Central memory CD8-positive, alpha-beta T cell (primary cell): ENCODE results near the gene KCNH1.

ENCODE experiments used
- ATAC-seq: fragments of 150-1000 bp; cut with Tn5 transposase; replicated peaks from 2 replicates; pipeline ENCODE4 v1.10.0; 2022; ENCODE audit warnings: mild to moderate bottlenecking, moderate FRiP score, moderate number of reproducible peaks; ENCODE audit not compliant: poor library complexity, severe bottlenecking; ENCODE audit errors: extremely low read depth
- DNase-seq, 2 donors: peaks; one replicate each; pipeline ENCODE4 v3.0.0; 2021; ENCODE audit warnings: low spot score in 2 of 2
- H3K27ac Mint-ChIP-seq: one replicate; pipeline ENCODE4 v1.8.0; 2022; ENCODE audit warnings: low read depth, mild to moderate bottlenecking, moderate library complexity, mixed read lengths
- H3K27me3 Mint-ChIP-seq: one replicate; pipeline ENCODE4 v1.8.0; 2022; ENCODE audit warnings: mixed read lengths
- H3K36me3 Mint-ChIP-seq: one replicate; pipeline ENCODE4 v1.8.0; 2022; ENCODE audit warnings: mild to moderate bottlenecking, moderate library complexity, mixed read lengths; ENCODE audit not compliant: insufficient read depth
- H3K4me1 Mint-ChIP-seq: one replicate; pipeline ENCODE4 v1.8.0; 2022; ENCODE audit warnings: mixed read lengths
- H3K4me3 Mint-ChIP-seq: one replicate; pipeline ENCODE4 v1.8.0; 2022; ENCODE audit warnings: mild to moderate bottlenecking, moderate library complexity, mixed read lengths
- H3K9me3 Mint-ChIP-seq: one replicate; pipeline ENCODE4 v1.8.0; 2022; ENCODE audit warnings: mixed read lengths

Gene KCNH1

DNA sequence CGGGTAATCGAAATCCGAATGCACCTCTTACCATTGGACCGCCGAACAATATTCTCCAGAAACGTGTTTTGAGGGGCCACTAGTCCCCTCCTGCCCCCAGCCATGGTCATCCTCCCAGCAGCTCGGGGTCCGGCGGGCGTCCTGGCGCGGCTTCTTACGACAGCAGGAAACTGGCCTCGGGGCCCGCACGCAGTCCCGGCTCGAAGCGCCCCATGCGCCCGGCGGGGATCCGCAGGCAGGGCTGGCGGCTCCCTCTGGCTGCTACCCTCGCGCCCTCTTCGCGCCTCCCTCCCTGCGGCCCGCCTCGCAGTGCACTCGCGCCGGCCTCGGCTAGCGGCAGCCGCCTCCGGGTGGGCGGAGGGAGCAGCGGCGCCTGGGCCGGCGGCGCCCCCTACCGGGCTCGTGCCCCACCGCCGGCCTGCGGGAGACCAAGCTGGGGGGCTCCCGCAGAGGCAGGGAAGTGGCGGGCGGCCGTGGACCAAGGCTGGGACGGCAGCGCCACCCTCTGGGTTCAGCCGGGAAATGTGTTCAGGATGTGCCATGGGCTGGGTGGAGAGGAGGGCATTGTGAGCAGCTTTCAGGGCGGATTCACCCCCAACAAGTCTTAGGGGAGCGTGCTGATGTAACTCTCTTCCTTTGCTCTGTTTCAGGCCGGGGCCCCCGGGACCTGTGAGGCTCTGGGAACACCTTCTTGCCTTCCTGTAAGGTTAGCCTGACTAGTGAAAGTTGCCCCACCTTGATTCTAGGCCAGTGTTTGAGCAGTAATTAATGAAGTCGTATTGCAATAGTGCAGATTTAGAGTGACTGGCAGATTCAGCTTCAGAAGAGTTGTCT is at the start of gene KCNH1:
KCNH1 (minus strand) TSS at position 313 of the 834 bp plus-strand sequence; CDS start at position 110, 203 bp downstream.
- Mint-ChIP-seq H3K4me3 (peak within 1 kb of the TSS; percentile 56), H3K4me1 (no peaks in the 10 kb centered on the region), H3K27ac (no peak within 1 kb of the TSS), H3K36me3 (peaks cover 1% of the 10 kb centered on the region), H3K9me3 (no peaks in the 10 kb centered on the region), H3K27me3 (peaks cover 68% of the 10 kb centered on the region)
- ATAC-seq (peak; percentile 91), DNase-seq (peak; percentile 66 to 73)

DNA sequence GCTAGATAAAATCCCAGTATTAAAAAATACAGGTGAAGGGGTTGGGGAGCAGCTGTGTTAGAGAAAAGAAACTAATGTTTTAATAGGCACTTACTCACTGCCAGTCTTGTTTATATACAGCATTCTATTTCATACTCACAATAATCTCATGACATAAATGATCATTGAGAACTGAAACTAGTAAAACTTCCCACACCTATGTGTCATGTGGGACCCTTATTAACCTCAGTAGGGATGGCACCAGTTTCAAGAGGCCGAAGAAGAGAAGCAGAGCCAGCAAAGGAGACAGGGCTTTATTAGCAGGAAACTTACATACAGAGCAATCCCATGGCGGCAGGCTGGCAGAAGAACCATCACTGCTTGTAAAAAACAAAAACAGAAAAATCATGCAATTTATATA is 48.8 kb upstream of the KCNH1 start:
- Mint-ChIP-seq H3K4me1 (no peaks in the 10 kb centered on the region), H3K27ac (no peak overlapping the region), H3K27me3 (peaks cover 10% of the 10 kb centered on the region), H3K36me3 (no peaks in the 10 kb centered on the region), H3K4me3 (no peak overlapping the region), H3K9me3 (no peaks in the 10 kb centered on the region)
- DNase-seq = no peak
- ATAC-seq = no peak

DNA sequence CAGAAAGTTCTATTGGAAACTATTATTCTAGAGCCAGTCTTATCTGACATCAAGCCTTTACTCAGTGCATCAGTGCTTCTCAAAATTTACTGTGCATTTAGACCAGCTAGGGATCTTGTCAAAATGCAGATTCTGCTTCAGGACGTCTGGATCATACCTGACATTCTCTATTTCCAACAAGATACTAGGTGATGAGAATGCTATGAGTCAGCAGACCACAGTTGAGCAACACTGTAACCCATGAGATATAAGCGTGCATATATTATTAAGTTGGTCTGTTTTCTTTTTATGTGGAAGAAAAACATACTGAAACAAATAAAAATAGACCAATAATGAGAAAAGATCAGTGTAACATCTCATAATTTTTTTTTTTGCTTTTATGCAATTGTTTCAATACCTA is 40.4 kb upstream of the KCNH1 start:
- Mint-ChIP-seq H3K36me3 (peaks cover 1% of the 10 kb centered on the region), H3K27ac (no peak overlapping the region), H3K9me3 (peaks cover 12% of the 10 kb centered on the region), H3K27me3 (peaks cover 33% of the 10 kb centered on the region), H3K4me3 (no peak overlapping the region), H3K4me1 (no peaks in the 10 kb centered on the region)
- no peak for ATAC-seq
- no peak for DNase-seq

- DNase-seq = no peak
- Mint-ChIP-seq H3K27me3 (peaks cover 37% of the 10 kb centered on the region), H3K4me1 (no peaks in the 10 kb centered on the region), H3K36me3 (peaks cover 1% of the 10 kb centered on the region), H3K4me3 (no peak overlapping the region), H3K9me3 (peaks cover 14% of the 10 kb centered on the region), H3K27ac (no peak overlapping the region)
- ATAC-seq = no peak
Measured at GRCh38 chr1:211172657-211173056, 38.7 kb upstream of the KCNH1 start.

DNA sequence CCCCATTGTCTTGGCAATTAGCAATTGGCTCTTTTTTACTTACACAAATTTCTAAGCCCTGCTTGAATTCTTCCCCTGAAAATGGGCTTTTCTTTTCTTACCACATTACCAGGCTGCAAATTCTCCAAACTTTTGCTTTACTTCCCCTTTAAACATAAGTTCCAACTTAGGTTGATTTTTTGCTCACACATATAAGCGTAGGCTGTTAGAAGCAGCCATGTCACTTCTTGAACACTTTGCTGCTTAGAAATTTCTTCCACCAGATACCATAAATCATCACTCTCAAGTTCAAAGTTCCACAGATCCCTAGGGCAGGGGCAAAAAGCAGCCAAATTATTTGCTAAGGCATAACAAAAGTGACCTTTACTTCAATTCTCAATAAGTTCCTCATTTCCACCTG is 35.4 kb upstream of the KCNH1 start:
- no peak overlapping the region for H3K27ac Mint-ChIP-seq
- peaks cover 14% of the 10 kb centered on the region for H3K9me3 Mint-ChIP-seq
- no peaks in the 10 kb centered on the region for H3K36me3 Mint-ChIP-seq
- no peak for ATAC-seq
- H3K27me3 Mint-ChIP-seq = peaks cover 58% of the 10 kb centered on the region
- no peaks in the 10 kb centered on the region for H3K4me1 Mint-ChIP-seq
- H3K4me3 Mint-ChIP-seq = no peak overlapping the region
- DNase-seq = no peak

DNA sequence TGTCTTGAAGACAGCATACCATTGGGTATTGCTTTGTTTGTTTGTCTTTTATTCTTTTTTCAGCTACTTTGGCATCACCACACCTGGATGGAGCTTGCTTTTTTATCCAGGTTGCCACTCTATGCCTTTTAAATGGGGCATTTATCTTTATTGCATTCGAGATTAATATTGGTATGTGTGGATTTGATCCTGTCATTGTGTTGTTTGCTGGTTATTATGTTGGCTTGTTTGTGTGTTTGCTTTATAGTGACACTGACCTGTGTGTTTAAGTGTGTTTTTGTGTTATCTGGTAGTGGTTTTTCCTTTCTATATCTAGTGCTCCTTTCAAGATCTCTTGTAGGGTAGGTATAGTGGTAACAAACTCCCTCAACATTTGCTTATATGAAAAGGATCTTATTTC is 24.9 kb upstream of the KCNH1 start:
- Mint-ChIP-seq H3K27ac (no peak overlapping the region), H3K4me1 (no peaks in the 10 kb centered on the region), H3K27me3 (peaks cover 41% of the 10 kb centered on the region), H3K4me3 (no peak overlapping the region), H3K9me3 (peaks cover 7% of the 10 kb centered on the region), H3K36me3 (no peaks in the 10 kb centered on the region)
- no peak for DNase-seq
- ATAC-seq = no peak

DNA sequence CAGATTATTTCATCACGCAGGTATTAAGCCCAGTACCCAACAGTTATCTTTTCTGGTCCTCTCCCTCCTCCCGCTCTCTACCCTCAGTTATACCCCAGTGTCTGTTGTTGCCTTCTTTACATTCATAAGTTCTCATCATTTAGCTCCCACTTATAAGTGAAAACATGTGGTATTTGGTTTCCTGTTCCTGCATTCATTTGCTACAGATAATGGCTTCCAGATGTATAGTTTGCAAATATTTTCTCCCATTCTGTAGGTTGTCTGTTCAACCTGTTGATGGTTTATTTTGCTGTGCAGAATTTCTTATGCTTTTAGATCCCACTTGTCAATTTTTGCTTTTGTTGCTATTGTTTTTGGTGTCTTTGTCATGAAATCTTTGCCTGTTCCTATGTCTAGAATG is 21.1 kb upstream of the KCNH1 start:
- Mint-ChIP-seq H3K9me3 (peaks cover 7% of the 10 kb centered on the region), H3K4me1 (no peaks in the 10 kb centered on the region), H3K27ac (no peak overlapping the region), H3K4me3 (no peak overlapping the region), H3K36me3 (no peaks in the 10 kb centered on the region), H3K27me3 (peaks cover 24% of the 10 kb centered on the region)
- no peak for DNase-seq
- ATAC-seq = no peak

GRCh38 chr1:211153932-211154331 is 20.0 kb upstream of the KCNH1 start:
- H3K36me3 Mint-ChIP-seq = no peaks in the 10 kb centered on the region
- H3K9me3 Mint-ChIP-seq = peaks cover 7% of the 10 kb centered on the region
- no peaks in the 10 kb centered on the region for H3K4me1 Mint-ChIP-seq
- no peak overlapping the region for H3K27ac Mint-ChIP-seq
- H3K27me3 Mint-ChIP-seq = peaks cover 27% of the 10 kb centered on the region
- ATAC-seq = no peak
- H3K4me3 Mint-ChIP-seq = no peak overlapping the region
- no peak for DNase-seq

DNA sequence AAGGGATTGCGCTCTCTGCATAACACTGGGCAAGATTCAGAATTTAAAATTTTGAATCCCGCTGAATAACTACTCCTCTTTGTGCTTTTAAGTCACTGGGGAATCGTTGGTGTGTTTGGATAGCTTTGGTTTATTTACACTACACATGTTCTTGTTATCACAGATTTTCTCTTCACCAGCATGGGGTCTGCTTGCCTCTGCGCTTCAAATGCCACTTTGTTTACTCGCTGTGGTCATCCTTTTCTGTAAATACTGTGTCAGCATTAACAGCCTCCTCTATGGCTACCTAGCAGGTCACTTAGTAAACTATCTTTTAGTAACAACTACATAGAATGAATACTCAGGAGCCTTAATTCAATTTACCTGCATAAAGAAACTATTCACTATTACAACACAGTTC is 14.4 kb upstream of the KCNH1 start:
- H3K4me3 Mint-ChIP-seq = no peak overlapping the region
- DNase-seq = no peak
- no peaks in the 10 kb centered on the region for H3K4me1 Mint-ChIP-seq
- H3K36me3 Mint-ChIP-seq = no peaks in the 10 kb centered on the region
- no peak for ATAC-seq
- H3K9me3 Mint-ChIP-seq = no peaks in the 10 kb centered on the region
- H3K27me3 Mint-ChIP-seq = peaks cover 32% of the 10 kb centered on the region
- no peak overlapping the region for H3K27ac Mint-ChIP-seq

DNA sequence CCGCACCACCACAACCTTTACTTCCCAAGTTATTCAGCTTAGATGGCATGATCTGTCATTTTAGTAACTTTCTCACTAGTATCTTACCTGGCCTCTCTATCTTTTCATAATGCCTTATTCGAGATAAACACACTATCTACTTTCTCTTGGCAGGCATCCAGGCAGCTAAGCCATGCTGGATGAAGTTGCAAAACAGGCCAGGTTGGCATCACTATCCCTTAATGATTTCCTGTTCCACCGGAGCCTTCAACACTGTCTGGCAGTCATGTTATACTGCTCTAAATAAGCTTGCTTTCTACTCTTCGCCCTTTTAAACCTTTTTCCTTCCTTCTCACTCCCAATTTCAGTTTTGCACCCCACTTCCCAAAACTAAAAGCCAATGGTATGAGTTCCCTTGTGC is 12.0 kb upstream of the KCNH1 start:
- DNase-seq (no peak), ATAC-seq (no peak)
- H3K4me1 Mint-ChIP-seq = no peaks in the 10 kb centered on the region
- H3K9me3 Mint-ChIP-seq = no peaks in the 10 kb centered on the region
- H3K27me3 Mint-ChIP-seq = peaks cover 47% of the 10 kb centered on the region
- H3K36me3 Mint-ChIP-seq = no peaks in the 10 kb centered on the region
- no peak overlapping the region for H3K27ac Mint-ChIP-seq
- no peak overlapping the region for H3K4me3 Mint-ChIP-seq

DNA sequence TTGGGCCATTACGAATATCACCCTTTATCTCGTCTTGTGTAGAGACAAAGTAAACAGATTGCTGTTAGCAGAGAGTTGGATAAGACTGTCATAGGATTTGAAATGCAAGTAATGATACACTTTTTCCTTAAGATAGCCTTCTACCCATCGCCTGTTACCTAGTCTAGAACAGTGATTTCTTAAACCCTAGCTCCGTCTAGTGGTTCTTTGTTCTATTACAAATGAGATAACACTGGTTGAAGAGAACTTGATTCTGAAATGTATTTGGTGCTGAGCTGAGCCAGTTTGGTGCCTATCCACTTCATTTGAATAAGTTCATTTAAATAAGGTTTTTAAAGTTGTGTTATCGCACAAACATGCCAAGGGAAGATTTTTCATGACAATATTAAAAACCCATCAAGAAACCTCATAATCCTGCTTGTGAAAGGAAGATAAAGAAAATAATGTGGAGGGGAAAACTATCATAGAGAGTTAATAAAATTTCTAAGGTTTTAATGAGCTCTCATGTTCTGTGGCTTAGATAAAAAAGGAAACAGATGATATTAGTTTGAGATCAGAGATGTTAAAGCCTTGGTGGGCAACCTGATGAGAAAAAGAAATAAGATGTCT is 1.5 kb upstream of the KCNH1 start:
- DNase-seq = no peak
- no peak overlapping the region for H3K4me3 Mint-ChIP-seq
- no peaks in the 10 kb centered on the region for H3K9me3 Mint-ChIP-seq

GRCh38 chr1:211133393-211133835 is 534 bp downstream of the KCNH1 start:
- ATAC-seq (peak; percentile 37), DNase-seq (no peak)
- H3K4me1 Mint-ChIP-seq = no peaks in the 10 kb centered on the region
- no peaks in the 10 kb centered on the region for H3K9me3 Mint-ChIP-seq
- peaks cover 62% of the 10 kb centered on the region for H3K27me3 Mint-ChIP-seq
- peaks cover 1% of the 10 kb centered on the region for H3K36me3 Mint-ChIP-seq
- H3K27ac Mint-ChIP-seq = no peak overlapping the region
- H3K4me3 Mint-ChIP-seq = peak overlapping the region; percentile 56

More for the DNA sequence above, 1.5 kb upstream of the KCNH1 start:
- Mint-ChIP-seq H3K36me3 (peaks cover 1% of the 10 kb centered on the region), H3K27ac (no peak overlapping the region), H3K27me3 (peaks cover 82% of the 10 kb centered on the region), H3K4me1 (no peaks in the 10 kb centered on the region)
- no peak for ATAC-seq
